ENCODE data around the gene DNMBP. TPM values are rescaled to one million over a fixed set of nuclear protein-coding genes. Genes with fewer than 3 reads are reported as not detected.
A peak's percentile ranks its signal among the peaks of the same experiment; 100 is the strongest.

The DNMBP gene
- polyA plus RNA-seq, 2 of the 4 experiments (the other 2 are of a cell fraction), result 13.7 to 20.3 TPM

DNA sequence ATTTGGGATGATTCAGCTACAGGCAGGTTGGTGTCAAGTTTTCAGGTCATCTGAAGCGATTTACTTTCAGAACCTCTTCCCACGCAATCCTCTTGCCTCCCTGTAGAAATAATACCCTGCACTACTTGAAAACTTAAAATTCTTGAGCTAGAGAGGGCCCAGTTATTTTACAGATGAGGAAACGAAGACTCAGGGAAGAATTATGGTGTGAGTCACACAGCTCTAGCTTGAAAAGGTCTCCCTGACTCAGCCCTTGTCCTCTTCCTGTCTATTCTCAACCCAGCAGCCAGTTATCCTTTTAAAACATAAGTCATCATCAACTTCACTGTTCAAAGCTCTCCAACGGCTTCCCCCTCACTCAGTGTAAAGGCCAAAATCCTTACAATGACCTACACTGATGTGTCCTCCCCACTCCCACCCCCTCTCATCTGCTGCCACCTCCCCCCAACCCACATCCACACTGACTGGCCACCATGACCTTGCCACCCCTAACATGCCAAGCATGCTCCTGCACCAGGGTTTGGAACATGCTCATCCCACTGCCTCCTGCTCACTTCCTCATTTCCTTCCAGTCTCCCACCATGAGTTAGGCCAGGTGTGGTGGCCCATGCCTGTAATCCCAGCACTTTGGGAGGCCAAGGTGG lies 3.4 kb downstream of the DNMBP start (continued):
- TF ChIP-seq, protein P1, sequence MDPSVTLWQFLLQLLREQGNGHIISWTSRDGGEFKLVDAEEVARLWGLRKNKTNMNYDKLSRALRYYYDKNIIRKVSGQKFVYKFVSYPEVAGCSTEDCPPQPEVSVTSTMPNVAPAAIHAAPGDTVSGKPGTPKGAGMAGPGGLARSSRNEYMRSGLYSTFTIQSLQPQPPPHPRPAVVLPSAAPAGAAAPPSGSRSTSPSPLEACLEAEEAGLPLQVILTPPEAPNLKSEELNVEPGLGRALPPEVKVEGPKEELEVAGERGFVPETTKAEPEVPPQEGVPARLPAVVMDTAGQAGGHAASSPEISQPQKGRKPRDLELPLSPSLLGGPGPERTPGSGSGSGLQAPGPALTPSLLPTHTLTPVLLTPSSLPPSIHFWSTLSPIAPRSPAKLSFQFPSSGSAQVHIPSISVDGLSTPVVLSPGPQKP (IDR thresholded peaks at IDR 0.05; ENCODE audit: low read depth, low read length), result no peak
- TF ChIP-seq HOXB5 (CRISPR knock-in tag; IDR thresholded peaks at IDR 0.05), result no peak
- TF ChIP-seq ZC3H11A (IDR thresholded peaks at IDR 0.05), result no peak
- no peak for TF ChIP-seq MAZ (IDR thresholded peaks at IDR 0.05; ENCODE audit: borderline replicate concordance, low read depth, low read length)
- no peak for TF ChIP-seq RFX5 (IDR thresholded peaks at IDR 0.05)
- TF ChIP-seq EHMT2 (IDR thresholded peaks at IDR 0.05; ENCODE audit: low read depth), result no peak
- no peak for TF ChIP-seq POLR2A (IDR thresholded peaks at IDR 0.05; ENCODE audit: low read length)
- no peak for TF ChIP-seq EHF (CRISPR knock-in tag; IDR thresholded peaks at IDR 0.05)
- TF ChIP-seq, protein P2, sequence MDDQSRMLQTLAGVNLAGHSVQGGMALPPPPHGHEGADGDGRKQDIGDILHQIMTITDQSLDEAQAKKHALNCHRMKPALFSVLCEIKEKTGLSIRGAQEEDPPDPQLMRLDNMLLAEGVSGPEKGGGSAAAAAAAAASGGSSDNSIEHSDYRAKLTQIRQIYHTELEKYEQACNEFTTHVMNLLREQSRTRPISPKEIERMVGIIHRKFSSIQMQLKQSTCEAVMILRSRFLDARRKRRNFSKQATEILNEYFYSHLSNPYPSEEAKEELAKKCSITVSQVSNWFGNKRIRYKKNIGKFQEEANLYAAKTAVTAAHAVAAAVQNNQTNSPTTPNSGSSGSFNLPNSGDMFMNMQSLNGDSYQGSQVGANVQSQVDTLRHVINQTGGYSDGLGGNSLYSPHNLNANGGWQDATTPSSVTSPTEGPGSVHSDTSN (IDR thresholded peaks at IDR 0.05), result peak; percentile 31; the same call in 1 of the 2 replicates
- TF ChIP-seq NR3C1 (IDR thresholded peaks at IDR 0.05), result no peak
- TF ChIP-seq TFCP2L1 (CRISPR knock-in tag; IDR thresholded peaks at IDR 0.05), result no peak
- no peak for TF ChIP-seq HOXB13 (CRISPR knock-in tag; IDR thresholded peaks at IDR 0.05; ENCODE audit: low read depth)
- TF ChIP-seq, protein P3, sequence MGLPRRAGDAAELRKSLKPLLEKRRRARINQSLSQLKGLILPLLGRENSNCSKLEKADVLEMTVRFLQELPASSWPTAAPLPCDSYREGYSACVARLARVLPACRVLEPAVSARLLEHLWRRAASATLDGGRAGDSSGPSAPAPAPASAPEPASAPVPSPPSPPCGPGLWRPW (IDR thresholded peaks at IDR 0.05), result no peak

DNA sequence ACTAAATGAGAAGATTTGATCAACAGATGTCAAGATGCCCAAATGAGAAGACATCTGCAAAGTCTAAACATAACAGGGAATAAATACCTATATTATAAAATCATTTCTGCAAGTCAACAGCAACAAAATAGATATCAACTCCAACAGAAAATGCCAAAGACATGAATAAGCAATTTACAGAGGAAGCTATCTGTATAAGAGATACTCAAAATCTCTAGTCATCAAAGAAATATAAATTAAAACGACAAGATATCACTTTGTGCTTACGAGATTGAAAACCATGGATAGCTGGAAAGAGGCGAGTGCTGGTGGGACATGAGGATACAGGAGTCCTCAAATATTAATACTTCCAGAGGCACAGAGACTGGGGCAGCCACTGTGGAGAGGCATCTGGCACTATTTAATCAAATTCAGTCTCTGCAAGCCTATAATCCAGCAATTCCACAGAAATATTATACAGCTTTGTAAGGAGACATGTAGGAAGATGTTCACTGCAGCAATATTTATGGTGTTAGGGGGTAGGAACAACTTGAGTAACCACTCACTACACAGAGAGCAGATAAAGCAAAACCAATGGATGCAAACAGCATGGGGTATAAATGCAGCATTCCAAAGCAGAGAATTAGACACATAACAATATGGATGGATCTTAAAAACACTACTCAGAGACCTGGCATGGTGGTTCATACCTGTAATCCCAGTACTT lies 4.8 kb downstream of the DNMBP start:
- peak overlapping the region; percentile 83 to 92 for H3K27ac ChIP-seq
- DNase-seq (ENCODE audit: low read depth in 1 of 2, low spot score in 1 of 2) (no peak), FAIRE-seq (no peak), ATAC-seq (no peak)
- H3K4me1 ChIP-seq, result peaks cover 49% of the 10 kb centered on the region
- no peaks in the 10 kb centered on the region for H3K9me3 ChIP-seq
- H3K4me2 ChIP-seq, result peak overlapping the region; percentile 96
- H3K4me3 ChIP-seq, result peak overlapping the region; percentile 23
- no peak for TF ChIP-seq JUN (IDR thresholded peaks at IDR 0.05)
- peak; percentile 41 for TF ChIP-seq MAFK (IDR thresholded peaks at IDR 0.05; ENCODE audit: partially characterized antibody)
- WGBS (ENCODE audit: missing lambda C conversion rate), result 32% methylated on average over 3 of the region's 3 CpGs
- POLR2A ChIA-PET, result interaction anchor here (1.5 to 1.7 kb wide), 2 partner anchors 74 to 77 kb away, joined by 4 to 6 read pairs; no protein-coding TSS in a partner anchor
- CTCF ChIA-PET, result interaction anchor here (0.8 to 7.8 kb wide), 12 partner anchors 10 to 159 kb away, joined by 3 to 101 read pairs (median 4); no protein-coding TSS in a partner anchor

DNA sequence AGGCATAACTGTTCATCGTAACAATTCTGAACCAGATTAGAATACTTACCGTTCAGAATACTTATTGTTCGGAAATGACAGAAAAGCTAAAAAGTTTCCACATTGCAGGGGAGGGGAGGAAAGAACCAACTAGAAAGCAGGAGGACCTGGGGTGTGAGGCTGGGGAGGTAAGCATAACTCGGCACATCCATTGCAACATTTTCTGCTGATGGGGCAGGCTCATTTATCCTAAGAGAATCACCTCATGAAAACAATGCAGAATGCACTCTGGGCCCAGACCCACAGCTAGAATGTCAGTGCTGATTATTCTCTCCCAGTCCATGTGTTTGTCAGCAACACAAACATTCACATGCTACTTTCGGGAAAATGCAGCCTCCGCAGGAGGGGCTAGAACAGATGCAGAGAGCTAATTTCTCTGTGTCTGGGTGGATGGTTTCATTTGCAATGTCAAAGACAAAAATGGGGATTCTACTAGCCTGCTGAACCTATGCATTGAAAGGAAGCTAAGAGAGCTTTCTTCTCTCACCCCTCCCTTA lies 9.6 kb downstream of the DNMBP start:
- no peak for ATAC-seq
- Histone ChIP-seq H3K4me2 (no peak overlapping the region), H3K4me3 (no peak overlapping the region), H3K27ac (no peak overlapping the region), H3K9me3 (no peaks in the 10 kb centered on the region), H3K4me1 (peaks cover 38% of the 10 kb centered on the region)
- TF ChIP-seq HOXB5 (CRISPR knock-in tag; IDR thresholded peaks at IDR 0.05), result no peak
- TF ChIP-seq CHD4 (IDR thresholded peaks at IDR 0.05; ENCODE audit: borderline replicate concordance), result no peak
- no peak for TF ChIP-seq ZNF302 (CRISPR knock-in tag; IDR thresholded peaks at IDR 0.05)
- no peak for TF ChIP-seq KDM5A (IDR thresholded peaks at IDR 0.05)
- no peak for TF ChIP-seq NFE2L2 (conservative IDR thresholded peaks at IDR 0.05; ENCODE audit: low read length)
- TF ChIP-seq CBX2 (IDR thresholded peaks at IDR 0.05; ENCODE audit: borderline replicate concordance, low read depth), result no peak
- no peak for TF ChIP-seq HOXB13 (CRISPR knock-in tag; IDR thresholded peaks at IDR 0.05; ENCODE audit: low read depth)
- no peak for TF ChIP-seq JUN (IDR thresholded peaks at IDR 0.05)
- no peak for TF ChIP-seq RNF2 (IDR thresholded peaks at IDR 0.05; ENCODE audit: borderline replicate concordance, low read depth)
- TF ChIP-seq JUNB (IDR thresholded peaks at IDR 0.05), result no peak
- no peak for FAIRE-seq
- DNase-seq (ENCODE audit: low read depth in 1 of 2, low spot score in 1 of 2), result no peak
- 91% methylated on average over 6 of the region's 6 CpGs for WGBS (ENCODE audit: missing lambda C conversion rate)
- ChIA-PET POLR2A (no interaction called here), CTCF (interaction anchor here (1.1 to 2.8 kb wide), 4 partner anchors 9 to 154 kb away, joined by 4 to 9 read pairs (median 5); partner anchors contain the start of gene DNMBP)
